IMR-90 (cell line): ENCODE measurements around the gene SLC35F6. TPM values are rescaled to one million over a fixed set of nuclear protein-coding genes. Genes with fewer than 3 reads are reported as not detected.
"Not testable (repeated sequence)": the region's sequence is repeated elsewhere in the genome, so short reads cannot be mapped to it uniquely, and the experiment has no call there.

Experiments
- ATAC-seq: fragments of 200-7000 bp; cut with Tn5 transposase; 2 replicates; pipeline ENCODE4 v1.9.1; 2020; ENCODE audit warnings: low read depth, mild to moderate bottlenecking, moderate library complexity
- BruUV-seq: library from RNA; stranded (reverse); fragments of 400-500 nt; replicated peaks from 2 replicates; lab custom pipeline; 2021; lab: Mats Ljungman, UMichigan
- CTCF ChIA-PET: fragments of 300-600 bp; formaldehyde crosslinking; extraction: SDS; loops from one replicate; lab custom pipeline; 2021; ENCODE audit warnings: antibody characterized with exemption; lab: Yijun Ruan, JAX
- POLR2A ChIA-PET: fragments of 300-600 bp; sonication (Branson Sonifier 250); formaldehyde crosslinking; loops from one replicate; lab custom pipeline; 2022; ENCODE audit warnings: antibody characterized with exemption; ENCODE audit not compliant: unreplicated experiment; lab: Charles Lee
- DNase-seq: peaks from one replicate; pipeline ENCODE4 v3.0.0; 2013
- H2AFZ ChIP-seq: replicated peaks from 2 replicates; pipeline ENCODE3; 2013; ENCODE audit warnings: low read length, mild to moderate bottlenecking; ENCODE audit not compliant: poor library complexity
- H2AK5ac ChIP-seq: 2 replicates; pipeline ENCODE4 v1.6.1; 2013; ENCODE audit warnings: low read depth, low read length, inconsistent platforms
- H2AK9ac ChIP-seq: replicated peaks from 2 replicates; pipeline ENCODE3; 2013; ENCODE audit warnings: mild to moderate bottlenecking, low read depth, low read length, moderate library complexity; ENCODE audit not compliant: poor library complexity
- H2BK120ac ChIP-seq: 2 replicates; pipeline ENCODE4 v1.6.1; 2013; ENCODE audit warnings: low read depth, low read length, inconsistent platforms
- H2BK15ac ChIP-seq: 3 replicates; pipeline ENCODE4 v1.6.1; 2013; ENCODE audit warnings: low read depth, low read length, inconsistent platforms
- H2BK20ac ChIP-seq: 2 replicates; pipeline ENCODE4 v1.6.1; 2013; ENCODE audit warnings: low read depth, mild to moderate bottlenecking, inconsistent platforms, low read length, moderate library complexity
- H2BK5ac ChIP-seq: 2 replicates; pipeline ENCODE4 v1.6.1; 2013; ENCODE audit warnings: mild to moderate bottlenecking, low read depth, low read length, inconsistent platforms; ENCODE audit not compliant: poor library complexity, severe bottlenecking
- H3K14ac ChIP-seq: replicated peaks from 2 replicates; pipeline ENCODE4 v1.6.1; 2013; ENCODE audit warnings: low read depth, low read length, inconsistent platforms
- H3K18ac ChIP-seq: 2 replicates; pipeline ENCODE4 v1.6.1; 2013; ENCODE audit warnings: low read depth, low read length, control low read depth
- H3K23ac ChIP-seq: 2 replicates; pipeline ENCODE4 v1.6.1; 2013; ENCODE audit warnings: low read depth, low read length, inconsistent platforms
- H3K27ac ChIP-seq: 2 replicates; pipeline ENCODE4 v1.5.1; 2013; ENCODE audit warnings: mild to moderate bottlenecking, control low read depth, low read length; ENCODE audit not compliant: insufficient read depth
- H3K27me3 ChIP-seq: 2 replicates; pipeline ENCODE4 v1.6.1; 2013; ENCODE audit warnings: low read length; ENCODE audit not compliant: control insufficient read depth, insufficient read depth
- H3K36me3 ChIP-seq: 2 replicates; pipeline ENCODE4 v1.6.1; 2013; ENCODE audit warnings: low read length, mixed read lengths; ENCODE audit not compliant: control insufficient read depth, insufficient read depth
- H3K4ac ChIP-seq: 2 replicates; pipeline ENCODE4 v1.6.1; 2013; ENCODE audit warnings: low read depth, low read length, inconsistent platforms
- H3K4me1 ChIP-seq: 2 replicates; pipeline ENCODE4 v1.6.1; 2013; ENCODE audit warnings: low read length, mixed read lengths; ENCODE audit not compliant: control insufficient read depth, insufficient read depth
- H3K4me2 ChIP-seq: 2 replicates; pipeline ENCODE4 v1.6.1; 2013; ENCODE audit warnings: low read depth, mild to moderate bottlenecking, control low read depth, low read length, moderate library complexity
- H3K4me3 ChIP-seq: 2 replicates; pipeline ENCODE4 v1.5.1; 2013; ENCODE audit warnings: low read depth, mild to moderate bottlenecking, control low read depth, low read length, moderate library complexity; ENCODE audit not compliant: insufficient read depth
- H3K56ac ChIP-seq: 2 replicates; pipeline ENCODE4 v1.6.1; 2013; ENCODE audit warnings: low read length, inconsistent platforms; ENCODE audit not compliant: insufficient read depth; ENCODE audit errors: extremely low read depth
- H3K79me1 ChIP-seq, 2 experiments: 2 replicates each; pipeline ENCODE4 v1.6.1; 2013; ENCODE audit warnings: low read length in 2 of 2, inconsistent platforms in 1 of 2, low read depth in 1 of 2
- H3K9ac ChIP-seq: 2 replicates; pipeline ENCODE4 v1.6.1; 2013; ENCODE audit warnings: low read depth, low read length, control low read depth
- H3K9me1 ChIP-seq: 2 replicates; pipeline ENCODE4 v1.6.1; 2013; ENCODE audit warnings: low read length, inconsistent platforms; ENCODE audit not compliant: insufficient read depth
- H3K9me3 ChIP-seq: 2 replicates; pipeline ENCODE4 v1.6.1; 2013; ENCODE audit warnings: low read length; ENCODE audit not compliant: control insufficient read depth, insufficient read depth
- H4K20me1 ChIP-seq: 2 replicates; pipeline ENCODE4 v1.6.1; 2013; ENCODE audit warnings: low read length, inconsistent platforms; ENCODE audit not compliant: insufficient read depth
- H4K5ac ChIP-seq: 2 replicates; pipeline ENCODE4 v1.6.1; 2013; ENCODE audit warnings: mild to moderate bottlenecking, low read depth, low read length, control low read depth
- H4K8ac ChIP-seq, 2 experiments: 2 replicates each; pipeline ENCODE4 v1.6.1; 2013; ENCODE audit warnings: low read depth in 2 of 2, low read length in 2 of 2, control low read depth in 1 of 2, inconsistent platforms in 1 of 2
- H4K91ac ChIP-seq: 2 replicates; pipeline ENCODE4 v1.6.1; 2013; ENCODE audit warnings: low read depth, low read length, inconsistent platforms; ENCODE audit not compliant: insufficient read depth
- WGBS, 2 experiments: methylation state at CpG; one replicate each; pipeline versions ENCODE4 v1.1.5 to v1.1.7; 2013; ENCODE audit warnings: missing lambda C conversion rate in 2 of 2; ENCODE audit not compliant: insufficient read length in 1 of 2; ENCODE audit errors: extremely low coverage in 2 of 2; 5-methylcytosine and 5-hydroxymethylcytosine counted together
- dilution Hi-C: fragments of 300-500 bp; cut with HindIII; formaldehyde crosslinking; loops from one replicate; pipeline ENCODE4 v1.14.3; 2018; ENCODE audit warnings: low sequenced_read_pairs; ENCODE audit not compliant: unreplicated experiment
- in situ Hi-C: fragments of 300-500 bp; cut with MboI; formaldehyde crosslinking; loops from 3 replicates; pipeline ENCODE4 v1.14.3; 2019; ENCODE audit warnings: low sequenced_read_pairs, inconsistent platforms, mixed read lengths
- intact Hi-C: fragments of 100-400 bp; cut with micrococcal nuclease; formaldehyde crosslinking; loops from 2 replicates; pipeline ENCODE4 v1.10.0; 2022
- polyA plus RNA-seq, 3 experiments: library from polyadenylated mRNA; depleted of rRNA; stranded (reverse); fragments of >200 nt; gene quantifications; 2 replicates each; pipeline ENCODE4 v1.2.3, GENCODE V29; 2012; ENCODE audit warnings: low replicate concordance in 1 of 3
- total RNA-seq: library from RNA; depleted of rRNA; stranded (reverse); fragments of >200 nt; gene quantifications from 2 replicates; pipeline ENCODE4 v1.2.3, GENCODE V29; 2012

Gene SLC35F6
- total and polyA plus RNA-seq, 2 of the 4 experiments (the other 2 are of a cell fraction) = 19.1 to 30.6 TPM

DNA sequence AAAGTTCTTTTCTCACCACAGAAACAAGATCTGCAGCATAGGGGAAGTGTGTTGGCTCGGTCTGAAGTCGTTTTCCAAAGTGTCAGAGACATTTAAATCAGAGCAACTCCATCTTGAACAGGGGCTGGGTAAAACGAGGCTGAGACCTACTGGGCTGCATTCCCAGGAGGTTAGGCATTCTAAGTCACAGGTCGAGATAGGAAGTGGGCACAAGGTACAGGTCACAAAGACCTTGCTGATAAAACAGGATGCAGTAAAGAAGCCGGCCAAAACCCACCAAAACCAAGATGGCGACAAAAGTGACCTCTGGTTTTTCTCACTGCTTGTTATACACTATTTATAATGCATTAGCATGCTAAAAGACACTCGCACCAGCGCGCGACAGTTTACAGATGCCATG is 3.1 kb upstream of the SLC35F6 start:
- H3K27ac ChIP-seq, H4K5ac ChIP-seq, DNase-seq, H3K9ac ChIP-seq, H3K56ac ChIP-seq, POLR2A ChIA-PET, H2BK5ac ChIP-seq, H3K4me3 ChIP-seq, H3K4me2 ChIP-seq, dilution Hi-C loops, H2AK9ac ChIP-seq, CTCF ChIA-PET, H2AFZ ChIP-seq, H3K18ac ChIP-seq, in situ Hi-C loops, H4K91ac ChIP-seq, BruUV-seq, ATAC-seq, H4K8ac ChIP-seq, intact Hi-C loops, H3K27me3 ChIP-seq, H3K14ac ChIP-seq, H3K36me3 ChIP-seq, H3K9me3 ChIP-seq, H3K23ac ChIP-seq: not testable (repeated sequence)
- Histone ChIP-seq H3K79me1 (peaks cover 17 to 41% of the 10 kb centered on the region in 2 experiments; a peak in 3 of 4 replicates), H2BK120ac (0 out of 2 replicates have a peak overlapping the region, but pooled peaks have one; percentile 47), H2AK5ac (peak overlapping the region; percentile 20; the same call in 1 of the 2 replicates), H3K4me1 (peaks cover 25% of the 10 kb centered on the region), H2BK15ac (0 out of 3 replicates have a peak overlapping the region, but pooled peaks have one; percentile 55), H3K9me1 (peaks cover 25% of the 10 kb centered on the region), H2BK20ac (peak overlapping the region; percentile 28), H3K4ac (peak overlapping the region; percentile 48; the same call in 1 of the 2 replicates), H4K20me1 (peaks cover 15% of the 10 kb centered on the region; the same call in 1 of the 2 replicates)
- 66% methylated on average over 3 of the region's 10 CpGs; no CpG with 5 or more reads in 1 of the 2 experiments for WGBS, 2 experiments
